Lung (tissue), 16 donors: ENCODE data around the gene UEVLD. TPM values are rescaled to one million over a fixed set of nuclear protein-coding genes. Genes with fewer than 3 reads are reported as not detected.
A peak's percentile ranks its signal among the peaks of the same experiment; 100 is the strongest.

Experiments
- ATAC-seq: fragments of 200-7000 bp; cut with Tn5 transposase; one replicate; pipeline ENCODE4 v1.9.1; 2020; ENCODE audit warnings: moderate number of reproducible peaks; ENCODE audit not compliant: insufficient read depth, low FRiP score
- DNase-seq, 3 donors: peaks; one replicate each; pipeline ENCODE4 v3.0.0-alpha.2; 2013 to 2017
- H3K27ac ChIP-seq, 2 donors: one replicate each; pipeline ENCODE4 v1.5.1; 2013; ENCODE audit warnings: mild to moderate bottlenecking in 2 of 2, moderate library complexity in 2 of 2, control low read depth in 1 of 2, inconsistent platforms in 1 of 2, low read depth in 1 of 2, low read length in 1 of 2
- H3K27me3 ChIP-seq, 3 donors: one replicate each; pipeline ENCODE4 v1.5.1; 2013; ENCODE audit warnings: low read length in 2 of 3; ENCODE audit not compliant: control insufficient read depth in 3 of 3, insufficient read depth in 3 of 3
- H3K36me3 ChIP-seq, 4 donors: one replicate each; pipeline ENCODE4 v1.5.1; 2013; ENCODE audit warnings: low read length in 4 of 4, mild to moderate bottlenecking in 1 of 4, moderate library complexity in 1 of 4; ENCODE audit not compliant: control insufficient read depth in 4 of 4, insufficient read depth in 4 of 4
- H3K4me1 ChIP-seq, 5 donors: one replicate each; pipeline ENCODE4 v1.5.1; 2013; ENCODE audit warnings: low read length in 5 of 5, mild to moderate bottlenecking in 2 of 5, moderate library complexity in 1 of 5; ENCODE audit not compliant: control insufficient read depth in 5 of 5, insufficient read depth in 5 of 5
- H3K4me3 ChIP-seq: one replicate; pipeline ENCODE4 v1.5.1; 2013; ENCODE audit warnings: mild to moderate bottlenecking, control low read depth, moderate library complexity
- H3K9ac ChIP-seq, 2 donors: one replicate each; pipeline ENCODE4 v1.5.1; 2013; ENCODE audit warnings: low read length in 2 of 2, control low read depth in 1 of 2; ENCODE audit not compliant: insufficient read depth in 1 of 2
- H3K9me3 ChIP-seq, 4 donors: one replicate each; pipeline ENCODE4 v1.5.1; 2013; ENCODE audit warnings: low read length in 3 of 4, mild to moderate bottlenecking in 1 of 4, moderate library complexity in 1 of 4; ENCODE audit not compliant: control insufficient read depth in 4 of 4, insufficient read depth in 3 of 4
- CTCF ChIP-seq: IDR thresholded peaks from 2 replicates; pipeline ENCODE4 v1.5.1; 2012; ENCODE audit warnings: mild to moderate bottlenecking; ENCODE audit errors: control extremely low read depth, extremely low read depth
- WGBS, 2 donors: extraction: QIAGEN DNeasy Blood & Tissue Kit; methylation state at CpG; one replicate each; pipeline ENCODE4 v1.1.7; 2013; 5-methylcytosine and 5-hydroxymethylcytosine counted together
- long read RNA-seq, 5 donors: transcript quantifications; one replicate each; lab custom pipeline, GENCODE V29; 2026
- polyA plus RNA-seq, 2 donors: library from polyadenylated mRNA; stranded (reverse); fragments of 200-250 nt; gene quantifications; one replicate each; pipeline ENCODE4 v1.2.1, GENCODE V29; 2013
- total RNA-seq, 2 donors: library from RNA; depleted of rRNA in 1 of 2; stranded (reverse); fragments of >200 nt in 1 of 2; gene quantifications; one replicate each; pipeline ENCODE4 v1.2.1, GENCODE V29; 2014 to 2021
- donor health status: control.
- donor health status: control.
- donor health status: Bipolar disorder and iron deficiency.
- donor health status: healthy.
- donor health status: DM: yes; HTN: yes; CAD: no.

The UEVLD gene
- total RNA-seq (10 to 100 TPM; 20.7 to 29.6 TPM), polyA plus RNA-seq (10 to 100 TPM in 1 of 2 donors, 1 to 10 TPM in 1; 6.4 to 10.9 TPM)
- long read RNA-seq, donor 1, full-length matches to known transcripts: 3 of 3 reads
- long read RNA-seq, donor 1, partial matches to known transcripts: 0 of 3 reads
- long read RNA-seq, donor 1, other reads (novel, unspliced or antisense): 0 of 3 reads
- long read RNA-seq, donor 2, partial matches to known transcripts: 0 of 1 reads
- long read RNA-seq, donor 2, other reads (novel, unspliced or antisense): 0 of 1 reads
- long read RNA-seq, donor 3, partial matches to known transcripts: 0 of 1 reads
- long read RNA-seq, donor 3, other reads (novel, unspliced or antisense): 0 of 1 reads
- long read RNA-seq, donor 4, partial matches to known transcripts: 10 of 15 reads
- long read RNA-seq, donor 4, other reads (novel, unspliced or antisense): 5 of 15 reads
- long read RNA-seq, donor 5, full-length matches to known transcripts: 2 of 10 reads
- long read RNA-seq, donor 5, partial matches to known transcripts: 8 of 10 reads
- long read RNA-seq, donor 5, other reads (novel, unspliced or antisense): 0 of 10 reads

- DNase-seq (peak; percentile 93 to 94 (median 94)), ATAC-seq (peak; percentile 98)
- 2 to 3% methylated on average over 46 to 50 of the region's 50 CpGs for WGBS, 2 donors
- peak within 1 kb of the TSS; percentile 66 to 88 for H3K9ac ChIP-seq
- H3K4me1 ChIP-seq: peaks cover 3 to 29% (median 13%) of the 10 kb centered on the region in 5 donors
- peak within 1 kb of the TSS; percentile 97 for H3K4me3 ChIP-seq
- no peak for TF ChIP-seq CTCF
- peaks cover 0 to 5% (median under 1%) of the 10 kb centered on the region in 4 donors for H3K36me3 ChIP-seq
- no peaks in the 10 kb centered on the region for H3K27me3 ChIP-seq
- H3K27ac ChIP-seq: peak within 1 kb of the TSS; percentile 81 to 93
- H3K9me3 ChIP-seq: no peaks in the 10 kb centered on the region
These were observed at the start of gene UEVLD for GRCh38 chr11:18588297-18589252. TSS of gene UEVLD (minus strand) at chr11:18588734. CDS start at chr11:18588654, 80 bp downstream.

- Histone ChIP-seq H3K9me3 (no peaks in the 10 kb centered on the region), H3K27me3 (no peaks in the 10 kb centered on the region), H3K27ac (peak within 1 kb of the TSS; percentile 97), H3K36me3 (no peaks in the 10 kb centered on the region), H3K4me1 (peaks cover 0 to 14% (median 6%) of the 10 kb centered on the region in 5 donors), H3K4me3 (peak within 1 kb of the TSS; percentile 80), H3K9ac (peak within 1 kb of the TSS; percentile 96)
- TF ChIP-seq CTCF: no peak
- WGBS, 2 donors: 0% methylated on average over 60 of the region's 60 CpGs
- ATAC-seq: peak; percentile 99
- DNase-seq: peak; percentile 100
These were observed 45.9 kb upstream of the UEVLD start, which contains the start of gene SPTY2D1 for GRCh38 chr11:18634140-18635032. TSS of gene SPTY2D1 (minus strand) at chr11:18634342. CDS start at chr11:18634257, 85 bp downstream.
